Measurements from ENCODE around the gene CLDN7. TPM values are rescaled to one million over a fixed set of nuclear protein-coding genes. Genes with fewer than 3 reads are reported as not detected.

Gene CLDN7
- polyA plus RNA-seq, 1 donor from 2014 or later, result 1.2 TPM

GRCh38 chr17:7226721-7227710 is 35.3 kb downstream of the CLDN7 start:
- Mint-ChIP-seq H3K27ac (peak overlapping the region in 1 of 3 donors; percentile 51), H3K9me3 (no peaks in the 10 kb centered on the region), H3K4me3 (no peak overlapping the region), H3K36me3 (peaks cover 4% of the 10 kb centered on the region), H3K27me3 (no peaks in the 10 kb centered on the region), H3K4me1 (peaks cover 1 to 4% (median 2%) of the 10 kb centered on the region in 3 donors)

GRCh38 chr17:7225711-7226331 is 36.5 kb downstream of the CLDN7 start:
- H3K4me1 Mint-ChIP-seq, result peaks cover 1 to 12% (median 3%) of the 10 kb centered on the region in 3 donors
- no peak overlapping the region for H3K27ac Mint-ChIP-seq

GRCh38 chr17:7224661-7225111 is 37.6 kb downstream of the CLDN7 start:
- peaks cover 4% of the 10 kb centered on the region for H3K36me3 Mint-ChIP-seq
- H3K27ac Mint-ChIP-seq, result no peak overlapping the region
- H3K27me3 Mint-ChIP-seq, result no peaks in the 10 kb centered on the region

More at GRCh38 chr17:7225711-7226331, 36.5 kb downstream of the CLDN7 start:
- Mint-ChIP-seq H3K4me3 (peak overlapping the region in 1 of 4 donors; percentile 29), H3K9me3 (no peaks in the 10 kb centered on the region), H3K36me3 (peaks cover 4% of the 10 kb centered on the region), H3K27me3 (no peaks in the 10 kb centered on the region)

GRCh38 chr17:7224110-7224509 is 38.2 kb downstream of the CLDN7 start:
- no peaks in the 10 kb centered on the region for H3K9me3 Mint-ChIP-seq
- H3K27me3 Mint-ChIP-seq, result peaks cover 2% of the 10 kb centered on the region
- H3K27ac Mint-ChIP-seq, result peak overlapping the region in 1 of 3 donors; percentile 72
- H3K4me1 Mint-ChIP-seq, result peaks cover 10 to 23% (median 12%) of the 10 kb centered on the region in 3 donors
- H3K36me3 Mint-ChIP-seq, result peaks cover 1% of the 10 kb centered on the region
- H3K4me3 Mint-ChIP-seq, result no peak overlapping the region

More at GRCh38 chr17:7224661-7225111, 37.6 kb downstream of the CLDN7 start:
- Mint-ChIP-seq H3K9me3 (no peaks in the 10 kb centered on the region), H3K4me3 (peak overlapping the region in 2 of 4 donors; percentile 29 to 63), H3K4me1 (peaks cover 4 to 19% (median 7%) of the 10 kb centered on the region in 3 donors)

- H3K4me1 Mint-ChIP-seq, result peaks cover 10 to 23% (median 15%) of the 10 kb centered on the region in 3 donors
- H3K4me3 Mint-ChIP-seq, result peak overlapping the region in 1 of 4 donors; percentile 25
- peaks cover 2% of the 10 kb centered on the region for H3K27me3 Mint-ChIP-seq
- H3K27ac Mint-ChIP-seq, result peak overlapping the region in 2 of 3 donors; percentile 30 to 72
- H3K9me3 Mint-ChIP-seq, result no peaks in the 10 kb centered on the region
- no peaks in the 10 kb centered on the region for H3K36me3 Mint-ChIP-seq
These were observed 38.9 kb downstream of the CLDN7 start for GRCh38 chr17:7223375-7223774.

GRCh38 chr17:7222972-7223292 is 39.3 kb downstream of the CLDN7 start:
- H3K9me3 Mint-ChIP-seq, result no peaks in the 10 kb centered on the region
- H3K4me1 Mint-ChIP-seq, result peaks cover 14 to 19% (median 15%) of the 10 kb centered on the region in 3 donors
- peak overlapping the region in 1 of 4 donors; percentile 93 for H3K4me3 Mint-ChIP-seq
- no peak overlapping the region for H3K27ac Mint-ChIP-seq
- H3K27me3 Mint-ChIP-seq, result peaks cover 2% of the 10 kb centered on the region
- no peaks in the 10 kb centered on the region for H3K36me3 Mint-ChIP-seq

- Mint-ChIP-seq H3K27ac (peak overlapping the region in 1 of 3 donors; percentile 18), H3K27me3 (peaks cover 2% of the 10 kb centered on the region), H3K4me3 (peak overlapping the region in 2 of 4 donors; percentile 12 to 93), H3K36me3 (no peaks in the 10 kb centered on the region), H3K9me3 (no peaks in the 10 kb centered on the region), H3K4me1 (peaks cover 18 to 19% (median 19%) of the 10 kb centered on the region in 3 donors)
These were observed 39.9 kb downstream of the CLDN7 start for GRCh38 chr17:7222093-7222971.

- Mint-ChIP-seq H3K27me3 (peaks cover 4% of the 10 kb centered on the region), H3K9me3 (no peaks in the 10 kb centered on the region), H3K27ac (peak overlapping the region in 1 of 3 donors; percentile 90), H3K4me1 (peaks cover 18 to 19% (median 19%) of the 10 kb centered on the region in 3 donors), H3K4me3 (peak overlapping the region; percentile 13 to 96 (median 93)), H3K36me3 (no peaks in the 10 kb centered on the region)
These were observed 40.8 kb downstream of the CLDN7 start for GRCh38 chr17:7221278-7222092.

- Mint-ChIP-seq H3K9me3 (no peaks in the 10 kb centered on the region), H3K27me3 (peaks cover 4% of the 10 kb centered on the region), H3K36me3 (no peaks in the 10 kb centered on the region), H3K4me3 (peak overlapping the region; percentile 93 to 98 (median 94)), H3K27ac (peak overlapping the region; percentile 90 to 95 (median 91)), H3K4me1 (peaks cover 19% of the 10 kb centered on the region in 3 donors)
These were observed 41.5 kb downstream of the CLDN7 start for GRCh38 chr17:7220593-7221277.

- Mint-ChIP-seq H3K27me3 (peaks cover 4% of the 10 kb centered on the region), H3K36me3 (no peaks in the 10 kb centered on the region), H3K4me3 (peak within 1 kb of the TSS; percentile 93 to 98 (median 94)), H3K9me3 (no peaks in the 10 kb centered on the region), H3K27ac (peak within 1 kb of the TSS; percentile 90 to 96 (median 91)), H3K4me1 (peaks cover 19 to 23% (median 21%) of the 10 kb centered on the region in 3 donors)
These were observed 42.3 kb downstream of the CLDN7 start, which contains the start of the genes ACADVL and DLG4 for GRCh38 chr17:7219812-7220592. ACADVL (plus strand) TSS chr17:7219938; CDS start chr17:7219985, 47 bp downstream. DLG4 (minus strand) TSS chr17:7219836.

- Mint-ChIP-seq H3K4me3 (peak overlapping the region; percentile 93 to 98 (median 94)), H3K4me1 (peaks cover 19 to 29% (median 25%) of the 10 kb centered on the region in 3 donors), H3K27me3 (peaks cover 4% of the 10 kb centered on the region), H3K27ac (peak overlapping the region; percentile 90 to 96 (median 91)), H3K9me3 (no peaks in the 10 kb centered on the region), H3K36me3 (no peaks in the 10 kb centered on the region)
These were observed 43.0 kb downstream of the CLDN7 start for GRCh38 chr17:7219229-7219811.

- no peaks in the 10 kb centered on the region for H3K9me3 Mint-ChIP-seq
- peaks cover 7% of the 10 kb centered on the region for H3K27me3 Mint-ChIP-seq
- H3K27ac Mint-ChIP-seq, result peak overlapping the region; percentile 86 to 91 (median 90)
- H3K36me3 Mint-ChIP-seq, result no peaks in the 10 kb centered on the region
- peak overlapping the region in 2 of 4 donors; percentile 93 to 96 for H3K4me3 Mint-ChIP-seq
- peaks cover 23 to 33% (median 30%) of the 10 kb centered on the region in 3 donors for H3K4me1 Mint-ChIP-seq
These were observed 43.5 kb downstream of the CLDN7 start for GRCh38 chr17:7218758-7219157.
